B cell (primary cell): ENCODE measurements around the gene ZNHIT3.

Experiments
- CTCF ChIP-seq: fragments of 200-600 bp; IDR thresholded peaks from one replicate; pipeline ENCODE4 v1.8.0; 2022; ENCODE audit warnings: antibody characterized with exemption, mild to moderate bottlenecking
- EZH2 ChIP-seq: IDR thresholded peaks from 2 replicates; pipeline ENCODE4 v1.6.1; 2012; ENCODE audit warnings: borderline replicate concordance, low read depth, mild to moderate bottlenecking, moderate library complexity, low read length; ENCODE audit not compliant: insufficient read depth, poor library complexity, severe bottlenecking

GRCh38 chr17:36515837-36516236 is 29.4 kb downstream of the ZNHIT3 start:
- TF ChIP-seq CTCF (no peak), EZH2 (no peak)
